Prostate gland (tissue), 2 donors: ENCODE data around the gene MAP4K1.

Experiments used
- POLR2AphosphoS5 ChIP-seq: sonication (generic); formaldehyde crosslinking; IDR thresholded peaks from one replicate; pipeline ENCODE4 v1.6.1; 2017; ENCODE audit warnings: antibody characterized with exemption
- TF ChIP-seq, protein P1 (sequence below), 4 experiments: fragments of 200-600 bp in 2 of 4; fragments of 450-650 bp in 2 of 4; sonication (generic) in 2 of 4; IDR thresholded peaks; 1 replicate in 3 of 4; 2 replicates in 1 of 4; pipeline ENCODE4 v1.5.1; 2016 to 2019; ENCODE audit warnings: antibody characterized with exemption in 4 of 4, mild to moderate bottlenecking in 2 of 4, moderate library complexity in 2 of 4

DNA sequence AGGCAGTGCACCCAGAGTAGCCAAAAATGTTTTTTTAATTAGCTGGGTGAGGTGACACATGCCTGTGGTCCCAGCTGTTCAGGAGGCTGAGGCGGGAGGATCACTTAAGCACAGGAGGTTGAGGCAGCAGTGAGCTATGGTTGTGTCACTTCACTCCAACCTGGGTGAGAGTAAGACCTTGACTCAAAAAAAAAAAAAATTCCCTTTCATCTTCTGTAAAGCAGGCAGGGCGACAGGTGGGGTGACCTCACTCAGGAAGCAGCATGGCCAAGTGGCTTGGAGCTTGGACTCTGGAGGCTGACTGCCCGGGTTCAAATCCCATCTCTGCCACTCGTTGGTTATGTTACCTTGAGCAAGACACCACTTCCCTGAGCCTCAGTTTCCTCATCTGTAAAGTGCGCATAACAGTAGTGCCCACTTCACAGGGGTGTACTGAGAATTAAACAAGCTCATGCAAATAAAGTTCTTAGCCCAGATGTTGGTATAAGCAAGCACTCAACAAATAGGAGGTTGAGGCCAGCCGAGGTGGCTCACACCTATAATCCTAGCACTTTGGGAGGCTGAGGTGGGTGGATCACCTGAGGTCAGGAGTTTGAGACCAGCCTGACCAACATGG lies 48.3 kb downstream of the MAP4K1 start:
- TF ChIP-seq, protein P1, sequence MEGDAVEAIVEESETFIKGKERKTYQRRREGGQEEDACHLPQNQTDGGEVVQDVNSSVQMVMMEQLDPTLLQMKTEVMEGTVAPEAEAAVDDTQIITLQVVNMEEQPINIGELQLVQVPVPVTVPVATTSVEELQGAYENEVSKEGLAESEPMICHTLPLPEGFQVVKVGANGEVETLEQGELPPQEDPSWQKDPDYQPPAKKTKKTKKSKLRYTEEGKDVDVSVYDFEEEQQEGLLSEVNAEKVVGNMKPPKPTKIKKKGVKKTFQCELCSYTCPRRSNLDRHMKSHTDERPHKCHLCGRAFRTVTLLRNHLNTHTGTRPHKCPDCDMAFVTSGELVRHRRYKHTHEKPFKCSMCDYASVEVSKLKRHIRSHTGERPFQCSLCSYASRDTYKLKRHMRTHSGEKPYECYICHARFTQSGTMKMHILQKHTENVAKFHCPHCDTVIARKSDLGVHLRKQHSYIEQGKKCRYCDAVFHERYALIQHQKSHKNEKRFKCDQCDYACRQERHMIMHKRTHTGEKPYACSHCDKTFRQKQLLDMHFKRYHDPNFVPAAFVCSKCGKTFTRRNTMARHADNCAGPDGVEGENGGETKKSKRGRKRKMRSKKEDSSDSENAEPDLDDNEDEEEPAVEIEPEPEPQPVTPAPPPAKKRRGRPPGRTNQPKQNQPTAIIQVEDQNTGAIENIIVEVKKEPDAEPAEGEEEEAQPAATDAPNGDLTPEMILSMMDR (IDR thresholded peaks at IDR 0.05): no peak
- TF ChIP-seq POLR2AphosphoS5: no peak
